SIG-M5 (cell line): Measurements from ENCODE around the gene TSGA10.
"Not testable (repeated sequence)": the region's sequence is repeated elsewhere in the genome, so short reads cannot be mapped to it uniquely, and the experiment has no call there.

Experiments used
- DNase-seq: peaks from one replicate; lab custom pipeline; 2025; lab: John Stamatoyannopoulos, UW

The TSGA10 gene

DNA sequence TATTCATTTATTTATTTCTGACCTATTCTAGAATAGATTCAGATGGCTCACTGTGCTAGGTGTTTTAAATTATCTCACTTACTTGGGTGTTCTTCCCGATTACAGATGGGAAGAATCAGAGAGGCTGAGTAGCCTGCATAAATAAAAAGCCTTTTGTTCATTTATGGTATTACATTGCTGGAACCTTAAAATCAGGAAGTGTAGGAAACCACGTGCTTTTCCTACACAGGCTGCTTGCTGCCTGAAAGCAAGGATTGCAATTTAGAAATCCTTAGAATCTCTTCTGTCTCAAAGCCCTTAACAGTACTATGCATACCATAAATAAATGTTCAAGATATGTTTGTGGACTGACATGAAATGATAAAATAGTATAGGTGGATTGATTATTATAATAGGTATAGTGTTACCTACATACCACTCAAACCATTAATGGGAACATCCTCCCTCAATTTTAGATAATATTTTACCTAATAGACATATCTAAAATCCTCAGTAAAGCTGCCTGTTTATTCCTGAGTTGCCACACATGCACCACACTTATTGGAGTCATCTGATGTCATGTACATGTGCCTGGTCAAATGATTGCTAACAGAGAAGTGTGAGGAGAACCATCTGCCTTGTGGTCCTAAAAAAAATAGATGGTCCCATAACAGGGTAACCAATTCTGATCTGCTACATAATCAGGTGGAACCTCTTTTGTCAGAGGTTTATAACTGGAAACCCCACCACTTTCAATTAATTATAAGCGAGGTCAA, 86.7 kb downstream of the TSGA10 start:
- peak; percentile 11 for DNase-seq

DNA sequence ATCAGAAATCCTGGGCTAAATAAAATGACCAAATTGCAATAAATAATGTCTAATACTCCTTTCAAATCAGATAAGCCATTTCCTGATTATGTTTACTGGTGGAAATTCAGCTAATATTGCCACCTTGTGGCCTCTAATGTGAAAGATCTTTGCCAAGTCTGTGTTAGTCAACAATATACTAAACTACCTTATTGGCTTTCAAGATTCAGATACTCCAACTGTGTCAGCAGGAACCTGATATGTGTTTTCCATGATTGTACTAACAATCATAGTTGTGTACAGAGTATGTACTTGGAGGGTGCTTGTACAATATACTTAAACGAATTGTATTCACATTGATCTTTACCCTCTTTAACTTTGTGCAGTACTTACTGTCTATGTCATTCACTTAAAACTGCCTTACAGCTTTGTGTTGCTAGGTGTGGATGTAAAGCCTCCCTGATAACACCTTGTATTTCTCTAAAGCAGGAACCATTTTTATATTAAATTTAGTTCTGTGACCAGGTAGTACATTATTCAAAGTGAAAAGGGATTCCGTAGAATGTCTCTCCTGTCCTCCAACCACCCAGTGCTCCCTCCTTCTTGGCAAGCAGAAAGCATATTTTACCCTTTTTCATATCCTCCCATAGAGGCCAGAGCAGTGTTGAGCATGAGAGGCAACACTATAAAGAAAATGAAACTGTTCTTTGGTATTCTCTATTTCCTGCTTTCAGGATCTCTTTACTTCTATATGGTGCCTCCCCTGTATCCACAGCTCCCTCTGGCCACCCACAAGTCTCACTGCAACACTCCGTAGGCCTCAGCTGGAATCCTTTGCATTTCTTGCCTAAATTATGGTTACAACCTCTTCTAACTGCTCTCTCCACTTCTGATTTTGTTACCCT, 88.4 kb downstream of the TSGA10 start:
- DNase-seq = peak; percentile 9

GRCh38 chr2:99049187-99049586, 105.6 kb downstream of the TSGA10 start:
- not testable (repeated sequence) for DNase-seq

- peak; percentile 46 for DNase-seq
Observed at GRCh38 chr2:99040736-99041300, 113.9 kb downstream of the TSGA10 start.

DNA sequence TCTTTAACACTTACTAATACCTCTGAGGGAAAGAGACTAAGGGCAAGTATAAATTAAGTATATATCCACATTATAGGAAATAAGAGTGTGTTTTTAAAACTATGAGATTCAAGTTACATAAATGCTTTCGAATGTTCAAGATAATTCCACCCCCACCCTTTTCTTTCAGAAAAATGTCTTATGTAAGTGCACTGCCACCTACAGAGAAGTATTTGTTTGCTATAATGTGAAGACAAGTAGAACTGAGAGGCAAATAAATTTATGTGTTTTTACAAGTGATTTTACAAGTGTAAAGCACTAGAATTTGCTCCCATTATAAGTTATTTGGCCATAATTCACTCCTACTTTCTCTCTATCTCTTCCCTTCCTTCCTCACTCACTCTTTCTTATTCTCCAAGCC, 118.8 kb downstream of the TSGA10 start:
- no peak for DNase-seq

DNA sequence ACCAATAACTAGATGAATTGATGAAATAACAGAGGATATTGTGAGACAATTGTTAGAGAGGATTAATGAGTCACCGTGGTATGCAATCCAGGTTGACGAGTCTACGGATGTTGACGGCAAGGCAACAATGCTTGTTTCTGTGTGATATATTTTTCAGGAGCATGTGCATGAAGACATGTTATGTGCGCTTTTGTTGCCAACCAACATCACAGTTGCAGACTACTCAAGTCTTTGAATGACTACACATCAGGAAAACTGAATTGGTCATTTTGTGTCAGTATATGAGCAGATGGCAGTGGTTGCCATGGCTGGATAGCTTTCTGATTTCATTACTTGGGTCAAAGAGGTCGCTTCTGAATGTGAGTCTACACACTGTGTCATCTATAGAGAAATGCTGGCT, 122.0 kb downstream of the TSGA10 start:
- DNase-seq = no peak

GRCh38 chr2:99032001-99032400, 122.7 kb downstream of the TSGA10 start:
- no peak for DNase-seq

- DNase-seq = no peak
Observed at GRCh38 chr2:99031481-99031880, 123.3 kb downstream of the TSGA10 start.

- no peak for DNase-seq
Observed at GRCh38 chr2:99028558-99028957, 126.2 kb downstream of the TSGA10 start.

GRCh38 chr2:99027856-99028255, 126.9 kb downstream of the TSGA10 start:
- no peak for DNase-seq

GRCh38 chr2:99000708-99001107, 154.0 kb downstream of the TSGA10 start:
- no peak for DNase-seq

DNA sequence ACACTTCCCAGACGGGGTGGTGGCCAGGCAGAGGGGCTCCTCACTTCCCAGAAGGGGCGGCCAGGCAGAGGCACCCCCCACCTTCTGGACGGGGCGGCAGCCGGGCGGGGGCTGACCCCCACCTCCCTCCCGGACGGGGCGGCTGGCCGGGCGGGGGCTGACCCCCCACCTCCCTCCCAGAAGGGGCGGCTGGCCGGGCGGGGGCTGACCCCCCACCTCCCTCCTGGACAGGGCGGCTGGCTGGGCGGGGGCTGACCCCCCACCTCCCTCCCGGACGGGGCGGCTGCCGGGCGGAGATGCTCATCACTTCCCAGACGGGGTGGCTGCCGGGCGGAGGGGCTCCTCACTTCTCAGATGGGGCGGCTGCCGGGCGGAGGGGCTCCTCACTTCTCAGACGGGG, 166.0 kb downstream of the TSGA10 start:
- not testable (repeated sequence) for DNase-seq

DNA sequence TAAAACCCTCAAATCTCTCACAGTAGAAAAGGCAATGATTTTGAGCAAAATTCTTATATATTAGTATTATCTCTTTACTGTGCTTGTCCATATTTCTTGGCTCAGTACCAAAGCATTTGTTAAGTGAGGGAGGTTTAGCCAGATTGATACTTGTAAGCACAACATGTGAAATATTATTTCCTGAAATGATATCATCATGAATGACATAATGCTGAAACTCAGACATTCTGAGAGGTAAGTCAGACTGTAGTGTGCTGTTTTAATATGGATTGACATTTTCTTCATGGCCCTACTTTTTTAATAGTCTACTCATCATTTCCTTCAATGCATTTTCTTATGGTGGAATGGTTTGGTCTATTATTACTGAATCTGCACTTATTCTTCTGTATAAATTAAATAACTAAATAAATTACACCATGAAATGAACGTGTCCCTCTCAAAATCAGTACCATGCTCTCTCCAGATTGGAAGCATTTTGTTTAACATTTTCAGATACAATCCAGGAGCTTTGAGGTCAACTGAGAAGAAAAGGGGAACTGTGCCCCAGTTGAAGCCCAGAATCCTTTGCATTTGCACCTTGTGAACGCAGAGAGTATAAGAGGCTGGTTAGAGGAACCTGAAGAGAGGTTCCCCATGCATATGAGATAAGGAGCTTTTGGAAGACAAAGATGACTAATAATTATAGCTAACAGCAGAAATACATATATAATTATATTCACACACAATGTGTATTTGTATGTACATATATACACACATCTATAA, 168.7 kb downstream of the TSGA10 start:
- peak; percentile 6 for DNase-seq

DNA sequence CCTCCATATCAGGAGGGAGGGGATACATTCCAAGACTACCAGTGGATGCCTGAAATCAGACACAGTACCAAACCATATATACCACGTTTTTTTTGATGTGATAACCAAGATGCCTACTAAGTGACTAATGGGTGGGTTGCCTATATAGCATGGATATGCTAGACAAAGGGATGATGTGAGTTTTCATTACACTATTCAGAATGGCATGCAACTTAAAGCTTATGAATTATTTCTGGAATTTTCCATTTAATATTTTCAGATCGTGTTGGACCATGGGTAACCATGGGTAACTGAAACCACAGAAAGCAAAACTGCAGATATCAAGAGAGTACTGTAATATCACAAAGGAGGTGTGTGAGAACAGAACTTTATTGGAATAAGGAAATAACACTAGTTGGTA, 179.1 kb downstream of the TSGA10 start:
- DNase-seq = no peak

- no peak for DNase-seq
Observed at GRCh38 chr2:98972582-98973167, 182.1 kb downstream of the TSGA10 start.

DNA sequence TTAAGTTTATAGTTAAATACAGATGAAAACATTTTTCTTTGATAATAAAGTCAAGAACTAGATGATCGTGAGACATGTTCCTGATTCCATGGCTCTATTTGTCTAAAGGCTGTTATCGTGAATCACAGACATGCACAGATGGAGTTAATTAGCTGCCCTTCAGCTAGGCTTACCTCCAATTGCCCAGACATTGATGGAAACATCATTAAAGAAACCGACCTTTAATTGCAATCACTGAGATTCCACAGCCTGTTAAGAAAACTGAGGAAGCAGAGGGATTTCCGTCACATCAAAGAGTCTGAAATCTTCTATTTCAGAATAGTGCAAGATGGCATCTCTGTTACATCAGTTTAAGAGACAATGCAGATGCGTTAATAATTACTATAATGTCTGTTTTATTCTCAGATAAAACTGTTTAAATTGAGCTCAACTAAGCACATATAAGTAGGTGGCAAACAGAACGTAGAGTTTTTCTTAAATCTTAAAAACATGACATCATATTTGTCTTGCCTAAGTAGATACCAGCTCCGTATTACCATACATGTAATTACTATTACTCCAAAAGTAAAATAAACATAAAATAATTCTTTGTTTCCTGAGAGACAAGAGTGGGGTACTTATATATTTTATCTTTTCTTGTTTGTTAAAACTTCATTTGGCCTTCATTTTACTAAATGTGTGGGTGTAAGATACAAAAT, 194.8 kb downstream of the TSGA10 start:
- no peak for DNase-seq

GRCh38 chr2:98952966-98953365, 201.8 kb downstream of the TSGA10 start:
- DNase-seq = no peak

DNA sequence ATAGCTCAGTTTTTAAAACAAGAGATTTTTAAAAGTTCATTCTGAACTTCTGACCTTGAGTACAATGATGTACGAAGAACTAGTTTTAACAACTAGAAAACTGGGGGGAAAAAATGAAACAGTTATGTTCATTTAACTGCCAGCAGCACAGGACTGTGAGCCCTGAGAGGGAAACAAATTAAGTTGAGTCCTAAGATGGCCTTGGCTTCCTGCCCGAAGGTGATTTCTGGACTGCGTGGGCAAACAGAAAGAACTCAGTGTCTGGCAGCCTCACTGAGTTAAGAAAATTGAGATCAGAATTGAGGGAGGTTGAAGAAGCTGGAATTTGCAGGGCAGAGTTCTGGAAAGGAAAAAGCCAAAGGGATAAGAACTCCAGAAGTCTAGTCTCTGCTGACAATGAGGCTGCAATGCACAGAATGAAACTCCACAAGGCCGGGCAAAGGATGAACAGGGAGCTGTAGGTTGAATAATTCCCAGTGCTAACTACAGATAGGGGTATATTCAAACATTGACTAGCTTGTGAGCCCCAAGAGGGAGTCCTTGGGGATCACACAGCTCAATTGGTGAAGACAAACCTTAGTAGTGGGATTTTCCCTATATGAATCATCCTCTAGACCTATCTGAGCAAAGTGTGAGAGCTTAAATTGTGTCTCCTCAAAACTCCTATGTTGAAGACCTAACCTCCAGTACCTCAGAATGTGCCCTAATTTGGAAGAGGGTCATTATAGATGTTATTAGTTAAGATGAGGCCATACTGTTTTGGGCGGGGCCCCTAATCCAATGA, 205.6 kb downstream of the TSGA10 start:
- no peak for DNase-seq

DNA sequence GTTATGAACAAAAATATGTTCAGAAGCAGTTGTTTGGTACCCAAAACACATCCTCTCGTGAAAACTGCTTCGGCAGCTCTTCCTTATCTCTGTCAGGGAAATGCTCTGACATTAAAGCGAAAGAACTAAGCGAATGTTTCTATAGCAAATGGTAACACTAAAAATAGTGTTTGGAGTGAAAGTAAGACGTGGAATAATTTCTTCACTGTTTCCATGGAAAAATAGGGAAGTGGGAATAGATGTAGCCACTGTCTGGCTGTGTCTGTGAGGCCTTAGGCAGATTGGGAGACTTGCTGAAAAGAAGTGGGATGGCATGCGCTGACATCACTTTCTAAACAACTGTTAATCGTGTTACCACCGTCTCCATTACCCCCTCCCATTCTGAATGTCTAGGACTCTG, 207.2 kb downstream of the TSGA10 start:
- no peak for DNase-seq
